Omental fat pad (tissue), 4 donors: ENCODE measurements around the gene IQGAP3. TPM values are rescaled to one million over a fixed set of nuclear protein-coding genes. Genes with fewer than 3 reads are reported as not detected.

ENCODE experiments used
- ATAC-seq: fragments of 150-250 bp; one replicate; pipeline ENCODE4 v1.9.1; 2016; ENCODE audit warnings: mild to moderate bottlenecking, moderate library complexity; ENCODE audit not compliant: low FRiP score
- DNase-seq: peaks from one replicate; pipeline ENCODE4 v3.0.0-alpha.2; 2019; ENCODE audit warnings: low spot score
- total RNA-seq, 4 donors: library from RNA; depleted of rRNA; stranded (reverse); fragments of >200 nt; gene quantifications; one replicate each; pipeline ENCODE4 v1.1.0, GENCODE V29; 2016
- TF ChIP-seq, protein P1 (sequence below), 3 donors: fragments of 450-650 bp; IDR thresholded peaks; one replicate each; pipeline ENCODE4 v1.5.1; 2016 to 2017; ENCODE audit warnings: antibody characterized with exemption in 3 of 3, mild to moderate bottlenecking in 3 of 3, moderate library complexity in 2 of 3

Gene IQGAP3, protein sequence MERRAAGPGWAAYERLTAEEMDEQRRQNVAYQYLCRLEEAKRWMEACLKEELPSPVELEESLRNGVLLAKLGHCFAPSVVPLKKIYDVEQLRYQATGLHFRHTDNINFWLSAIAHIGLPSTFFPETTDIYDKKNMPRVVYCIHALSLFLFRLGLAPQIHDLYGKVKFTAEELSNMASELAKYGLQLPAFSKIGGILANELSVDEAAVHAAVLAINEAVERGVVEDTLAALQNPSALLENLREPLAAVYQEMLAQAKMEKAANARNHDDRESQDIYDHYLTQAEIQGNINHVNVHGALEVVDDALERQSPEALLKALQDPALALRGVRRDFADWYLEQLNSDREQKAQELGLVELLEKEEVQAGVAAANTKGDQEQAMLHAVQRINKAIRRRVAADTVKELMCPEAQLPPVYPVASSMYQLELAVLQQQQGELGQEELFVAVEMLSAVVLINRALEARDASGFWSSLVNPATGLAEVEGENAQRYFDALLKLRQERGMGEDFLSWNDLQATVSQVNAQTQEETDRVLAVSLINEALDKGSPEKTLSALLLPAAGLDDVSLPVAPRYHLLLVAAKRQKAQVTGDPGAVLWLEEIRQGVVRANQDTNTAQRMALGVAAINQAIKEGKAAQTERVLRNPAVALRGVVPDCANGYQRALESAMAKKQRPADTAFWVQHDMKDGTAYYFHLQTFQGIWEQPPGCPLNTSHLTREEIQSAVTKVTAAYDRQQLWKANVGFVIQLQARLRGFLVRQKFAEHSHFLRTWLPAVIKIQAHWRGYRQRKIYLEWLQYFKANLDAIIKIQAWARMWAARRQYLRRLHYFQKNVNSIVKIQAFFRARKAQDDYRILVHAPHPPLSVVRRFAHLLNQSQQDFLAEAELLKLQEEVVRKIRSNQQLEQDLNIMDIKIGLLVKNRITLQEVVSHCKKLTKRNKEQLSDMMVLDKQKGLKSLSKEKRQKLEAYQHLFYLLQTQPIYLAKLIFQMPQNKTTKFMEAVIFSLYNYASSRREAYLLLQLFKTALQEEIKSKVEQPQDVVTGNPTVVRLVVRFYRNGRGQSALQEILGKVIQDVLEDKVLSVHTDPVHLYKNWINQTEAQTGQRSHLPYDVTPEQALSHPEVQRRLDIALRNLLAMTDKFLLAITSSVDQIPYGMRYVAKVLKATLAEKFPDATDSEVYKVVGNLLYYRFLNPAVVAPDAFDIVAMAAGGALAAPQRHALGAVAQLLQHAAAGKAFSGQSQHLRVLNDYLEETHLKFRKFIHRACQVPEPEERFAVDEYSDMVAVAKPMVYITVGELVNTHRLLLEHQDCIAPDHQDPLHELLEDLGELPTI (N-terminal part only)
- 1 to 10 TPM in 1 of 4 donors, under 1 TPM in 3; 0.16 to 4.2 (median 0.23) TPM for total RNA-seq

DNA sequence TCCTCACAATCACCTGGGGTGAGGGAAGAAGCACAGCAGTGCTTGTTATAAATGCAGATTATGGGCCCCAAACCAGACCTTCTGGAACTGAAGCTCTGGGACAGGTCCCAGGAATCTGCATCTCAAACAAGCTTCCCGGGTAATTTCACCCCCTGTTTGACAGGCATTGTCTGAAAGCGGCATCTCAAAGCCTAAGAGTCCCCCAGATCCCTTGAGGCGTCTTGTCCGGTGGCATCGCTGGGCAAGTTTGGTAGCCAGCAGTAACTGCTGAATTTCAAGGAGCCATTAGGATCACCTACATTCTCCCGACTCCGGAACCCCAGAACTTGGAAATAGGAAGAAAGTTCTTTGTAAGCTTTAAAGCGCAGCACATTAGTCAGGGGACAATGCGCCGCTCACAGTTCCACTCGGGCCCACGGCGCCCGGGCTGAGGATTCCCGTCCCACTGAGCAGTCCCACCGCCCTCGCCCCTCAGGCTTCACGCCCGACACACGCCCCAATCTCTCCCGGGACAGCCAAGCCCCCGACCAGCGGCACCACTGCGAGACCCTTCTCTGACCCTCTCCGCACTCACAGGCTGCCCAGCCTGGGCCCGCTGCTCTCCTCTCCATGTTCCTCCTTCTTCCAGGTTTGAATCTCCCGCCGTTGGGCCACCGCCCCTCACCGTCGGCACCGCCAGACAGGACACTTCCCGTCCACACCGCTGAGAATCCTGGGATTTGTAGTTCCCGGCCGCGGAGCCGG is at the start of gene IQGAP3:
Gene IQGAP3 (minus strand): TSS at position 647 of the 744 bp plus-strand sequence. CDS start 36 bp downstream, at position 611.
- TF ChIP-seq, protein P1, sequence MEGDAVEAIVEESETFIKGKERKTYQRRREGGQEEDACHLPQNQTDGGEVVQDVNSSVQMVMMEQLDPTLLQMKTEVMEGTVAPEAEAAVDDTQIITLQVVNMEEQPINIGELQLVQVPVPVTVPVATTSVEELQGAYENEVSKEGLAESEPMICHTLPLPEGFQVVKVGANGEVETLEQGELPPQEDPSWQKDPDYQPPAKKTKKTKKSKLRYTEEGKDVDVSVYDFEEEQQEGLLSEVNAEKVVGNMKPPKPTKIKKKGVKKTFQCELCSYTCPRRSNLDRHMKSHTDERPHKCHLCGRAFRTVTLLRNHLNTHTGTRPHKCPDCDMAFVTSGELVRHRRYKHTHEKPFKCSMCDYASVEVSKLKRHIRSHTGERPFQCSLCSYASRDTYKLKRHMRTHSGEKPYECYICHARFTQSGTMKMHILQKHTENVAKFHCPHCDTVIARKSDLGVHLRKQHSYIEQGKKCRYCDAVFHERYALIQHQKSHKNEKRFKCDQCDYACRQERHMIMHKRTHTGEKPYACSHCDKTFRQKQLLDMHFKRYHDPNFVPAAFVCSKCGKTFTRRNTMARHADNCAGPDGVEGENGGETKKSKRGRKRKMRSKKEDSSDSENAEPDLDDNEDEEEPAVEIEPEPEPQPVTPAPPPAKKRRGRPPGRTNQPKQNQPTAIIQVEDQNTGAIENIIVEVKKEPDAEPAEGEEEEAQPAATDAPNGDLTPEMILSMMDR (IDR thresholded peaks at IDR 0.05), result no peak
- DNase-seq (peak; percentile 70), ATAC-seq (peak; percentile 59)

DNA sequence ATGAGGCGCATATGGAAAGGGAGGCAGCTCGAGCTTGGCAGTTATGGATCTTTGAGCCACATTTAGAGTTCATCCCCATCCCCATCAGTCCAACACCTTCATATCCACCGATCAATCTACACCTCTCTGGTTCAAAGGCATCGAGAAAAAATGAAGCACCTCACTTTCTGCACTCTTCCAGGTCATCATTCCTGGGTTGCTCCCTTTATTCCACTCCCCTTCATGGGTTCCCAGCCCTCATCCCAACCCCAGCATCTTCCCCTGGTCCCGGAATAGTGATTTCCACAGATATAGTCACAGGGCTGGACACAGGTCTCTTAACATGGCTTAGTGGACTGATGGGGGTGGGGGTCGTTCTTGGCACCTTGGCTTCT is 47.2 kb upstream of the IQGAP3 start:
- ATAC-seq (no peak), DNase-seq (no peak)

DNA sequence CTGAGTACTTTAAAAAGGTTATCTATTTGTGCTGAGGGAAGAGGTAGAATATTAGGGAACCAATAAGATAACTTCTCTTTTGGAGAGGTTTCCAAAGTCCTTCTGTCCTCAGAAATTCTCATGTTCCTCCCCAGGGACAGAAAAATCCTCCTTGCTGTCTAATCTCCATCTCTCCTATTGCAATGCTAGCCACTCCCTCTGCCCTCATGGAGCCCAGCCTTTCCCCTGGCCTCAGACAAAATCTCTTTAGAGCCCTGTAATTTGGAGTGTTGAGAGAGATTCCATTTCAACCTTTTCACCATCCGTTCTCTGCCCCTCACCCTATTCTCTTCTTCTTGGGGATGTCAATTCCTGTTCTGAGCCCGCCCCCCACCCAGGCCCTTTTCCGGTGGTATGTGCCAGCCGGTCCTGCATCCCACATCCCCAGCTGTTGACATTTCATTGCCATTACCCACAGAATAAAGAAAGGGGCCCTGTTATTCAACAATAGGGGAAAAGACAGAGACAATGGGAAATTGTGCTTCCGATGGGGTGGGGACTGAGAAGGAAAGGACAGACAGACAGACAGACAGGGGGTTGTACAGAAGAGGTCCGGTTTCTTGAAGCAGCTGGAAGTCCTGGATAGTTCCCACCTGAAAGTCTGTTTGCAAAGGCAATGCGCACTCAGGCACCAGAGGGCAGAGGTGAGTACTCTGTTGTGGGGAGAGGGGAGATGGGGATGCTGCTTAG is 46.7 kb upstream of the IQGAP3 start, which contains the start of gene HAPLN2:
Gene HAPLN2 (plus strand): TSS at position 563 of the 729 bp plus-strand sequence. CDS start 4,076 bp downstream, outside the sequence.
- ATAC-seq (no peak), DNase-seq (no peak)

More for the DNA sequence above, 47.2 kb upstream of the IQGAP3 start:
- TF ChIP-seq, protein P1 (IDR thresholded peaks at IDR 0.05), result no peak

DNA sequence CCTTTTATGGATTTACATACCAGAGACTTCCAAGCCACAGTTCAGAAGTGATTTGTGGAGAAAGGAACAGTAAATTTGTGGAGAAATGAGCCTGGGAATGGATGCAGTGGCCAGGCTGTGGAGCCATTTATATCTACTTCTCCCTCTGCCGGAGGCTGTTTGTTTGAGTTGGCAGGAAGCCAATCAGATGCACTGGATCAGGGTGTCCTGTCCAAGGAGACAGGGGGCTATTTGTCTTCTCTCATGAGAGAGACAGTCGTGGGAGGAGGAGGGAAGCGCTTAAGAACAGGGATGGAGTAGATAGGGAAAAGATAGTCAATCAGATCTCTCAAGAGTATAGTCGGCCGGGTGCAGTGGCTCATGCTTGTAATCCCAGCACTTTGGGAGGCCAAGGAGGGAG is 44.1 kb upstream of the IQGAP3 start:
- no peak for DNase-seq
- no peak for ATAC-seq
- TF ChIP-seq, protein P1 (IDR thresholded peaks at IDR 0.05), result no peak

More for the DNA sequence above, 46.7 kb upstream of the IQGAP3 start, which contains the start of gene HAPLN2:
- TF ChIP-seq, protein P1 (IDR thresholded peaks at IDR 0.05), result no peak

DNA sequence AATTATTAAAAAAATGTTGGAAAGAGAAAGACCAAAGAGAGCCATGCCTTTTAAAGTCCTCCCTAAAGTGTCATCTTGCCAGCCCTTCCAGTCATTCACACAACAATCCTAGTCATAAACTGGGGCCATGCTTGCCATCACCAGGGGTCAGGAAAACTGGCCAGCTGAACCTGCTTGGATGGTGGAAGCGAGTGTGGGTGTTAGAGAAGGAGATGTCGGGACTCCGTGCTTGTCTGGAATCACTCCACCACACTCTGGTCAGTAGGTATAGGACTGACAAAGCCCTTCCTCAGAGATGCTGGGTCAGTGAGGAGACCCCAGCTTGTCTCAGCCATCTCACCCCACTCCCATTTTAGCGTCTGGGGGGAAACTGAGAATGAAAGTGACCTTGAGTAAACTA is 43.6 kb upstream of the IQGAP3 start:
- TF ChIP-seq, protein P1 (IDR thresholded peaks at IDR 0.05), result no peak
- DNase-seq, result no peak
- ATAC-seq, result no peak
